PFSK-1 (cell line): ENCODE measurements around the gene DNAH14.

ENCODE experiments used
- POLR2AphosphoS5 ChIP-seq: IDR thresholded peaks from 2 replicates; pipeline ENCODE4 v1.6.1; 2012; ENCODE audit warnings: low read depth, mild to moderate bottlenecking, control low read depth, low read length, moderate library complexity
- SIN3A ChIP-seq: IDR thresholded peaks from 2 replicates; pipeline ENCODE4 v1.6.1; 2012; ENCODE audit warnings: mild to moderate bottlenecking, low read length, moderate library complexity, borderline replicate concordance; ENCODE audit not compliant: insufficient read depth
- TAF1 ChIP-seq: IDR thresholded peaks from 2 replicates; pipeline ENCODE4 v1.6.1; 2012; ENCODE audit warnings: low read length, control low read depth, borderline replicate concordance; ENCODE audit not compliant: insufficient read depth
- TF ChIP-seq, protein P1 (sequence below), 2 experiments: IDR thresholded peaks; 2 replicates each; pipeline versions ENCODE4 v1.6.1 to v1.8.0; 2011 to 2012; ENCODE audit warnings: low read depth in 2 of 2, low read length in 2 of 2, control low read depth in 1 of 2, inconsistent platforms in 1 of 2, mild to moderate bottlenecking in 1 of 2, moderate library complexity in 1 of 2; ENCODE audit not compliant: insufficient read depth in 1 of 2

DNA sequence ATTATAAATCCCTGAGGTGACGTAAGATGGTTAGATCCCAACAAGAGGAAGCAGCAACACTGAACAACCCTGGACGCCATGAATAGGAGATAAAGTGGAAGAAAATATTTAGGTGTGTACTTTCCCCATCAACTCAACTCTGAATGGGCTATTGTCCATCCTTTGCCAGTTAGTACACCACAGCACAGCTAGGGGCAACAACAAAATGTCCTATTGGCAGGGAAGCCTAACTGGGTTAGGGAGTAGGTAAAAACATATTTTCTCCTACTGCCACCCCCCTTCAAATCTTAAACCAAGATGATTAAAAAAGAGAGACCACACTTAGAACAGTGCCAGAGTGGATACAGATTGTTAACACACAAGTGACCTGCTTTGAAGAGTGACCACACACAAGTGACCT, 278.3 kb downstream of the DNAH14 start:
- TF ChIP-seq POLR2AphosphoS5 (no peak), TAF1 (no peak), SIN3A (no peak)
- TF ChIP-seq, protein P1, sequence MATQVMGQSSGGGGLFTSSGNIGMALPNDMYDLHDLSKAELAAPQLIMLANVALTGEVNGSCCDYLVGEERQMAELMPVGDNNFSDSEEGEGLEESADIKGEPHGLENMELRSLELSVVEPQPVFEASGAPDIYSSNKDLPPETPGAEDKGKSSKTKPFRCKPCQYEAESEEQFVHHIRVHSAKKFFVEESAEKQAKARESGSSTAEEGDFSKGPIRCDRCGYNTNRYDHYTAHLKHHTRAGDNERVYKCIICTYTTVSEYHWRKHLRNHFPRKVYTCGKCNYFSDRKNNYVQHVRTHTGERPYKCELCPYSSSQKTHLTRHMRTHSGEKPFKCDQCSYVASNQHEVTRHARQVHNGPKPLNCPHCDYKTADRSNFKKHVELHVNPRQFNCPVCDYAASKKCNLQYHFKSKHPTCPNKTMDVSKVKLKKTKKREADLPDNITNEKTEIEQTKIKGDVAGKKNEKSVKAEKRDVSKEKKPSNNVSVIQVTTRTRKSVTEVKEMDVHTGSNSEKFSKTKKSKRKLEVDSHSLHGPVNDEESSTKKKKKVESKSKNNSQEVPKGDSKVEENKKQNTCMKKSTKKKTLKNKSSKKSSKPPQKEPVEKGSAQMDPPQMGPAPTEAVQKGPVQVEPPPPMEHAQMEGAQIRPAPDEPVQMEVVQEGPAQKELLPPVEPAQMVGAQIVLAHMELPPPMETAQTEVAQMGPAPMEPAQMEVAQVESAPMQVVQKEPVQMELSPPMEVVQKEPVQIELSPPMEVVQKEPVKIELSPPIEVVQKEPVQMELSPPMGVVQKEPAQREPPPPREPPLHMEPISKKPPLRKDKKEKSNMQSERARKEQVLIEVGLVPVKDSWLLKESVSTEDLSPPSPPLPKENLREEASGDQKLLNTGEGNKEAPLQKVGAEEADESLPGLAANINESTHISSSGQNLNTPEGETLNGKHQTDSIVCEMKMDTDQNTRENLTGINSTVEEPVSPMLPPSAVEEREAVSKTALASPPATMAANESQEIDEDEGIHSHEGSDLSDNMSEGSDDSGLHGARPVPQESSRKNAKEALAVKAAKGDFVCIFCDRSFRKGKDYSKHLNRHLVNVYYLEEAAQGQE (IDR thresholded peaks at IDR 0.05; ENCODE audit: insufficient read depth in 1 of 2, low read depth in 2 of 2, low read length in 2 of 2), result no peak
